Measurements from ENCODE around the gene SYNDIG1. TPM values are rescaled to one million over a fixed set of nuclear protein-coding genes. Genes with fewer than 3 reads are reported as not detected.

SYNDIG1 gene
- total RNA-seq, 1 donor from 2014 or later = 11.0 TPM

DNA sequence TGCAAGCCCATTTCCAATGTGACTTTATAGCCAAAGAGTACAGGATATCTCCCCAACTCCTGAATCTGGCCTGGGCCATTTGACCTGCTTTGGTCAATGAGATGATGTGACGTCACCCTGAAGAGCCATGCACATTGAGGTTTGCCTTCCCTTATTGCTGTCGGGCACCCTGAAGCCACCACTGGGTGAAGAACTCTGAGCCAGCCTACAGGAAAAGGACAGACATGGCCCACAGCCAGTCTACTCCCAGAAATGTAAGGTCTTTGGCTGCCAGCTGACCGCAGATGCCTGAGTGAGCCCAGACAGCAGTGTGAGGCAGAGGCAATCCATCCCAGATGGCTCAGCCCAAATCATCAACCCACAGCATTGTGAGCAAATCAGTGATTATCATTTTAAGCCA lies 3.7 kb upstream of the SYNDIG1 start:
- ATAC-seq (peak; percentile 81), DNase-seq (peak; percentile 69)
- intact Hi-C loops (cut with micrococcal nuclease) = no loop called here

DNA sequence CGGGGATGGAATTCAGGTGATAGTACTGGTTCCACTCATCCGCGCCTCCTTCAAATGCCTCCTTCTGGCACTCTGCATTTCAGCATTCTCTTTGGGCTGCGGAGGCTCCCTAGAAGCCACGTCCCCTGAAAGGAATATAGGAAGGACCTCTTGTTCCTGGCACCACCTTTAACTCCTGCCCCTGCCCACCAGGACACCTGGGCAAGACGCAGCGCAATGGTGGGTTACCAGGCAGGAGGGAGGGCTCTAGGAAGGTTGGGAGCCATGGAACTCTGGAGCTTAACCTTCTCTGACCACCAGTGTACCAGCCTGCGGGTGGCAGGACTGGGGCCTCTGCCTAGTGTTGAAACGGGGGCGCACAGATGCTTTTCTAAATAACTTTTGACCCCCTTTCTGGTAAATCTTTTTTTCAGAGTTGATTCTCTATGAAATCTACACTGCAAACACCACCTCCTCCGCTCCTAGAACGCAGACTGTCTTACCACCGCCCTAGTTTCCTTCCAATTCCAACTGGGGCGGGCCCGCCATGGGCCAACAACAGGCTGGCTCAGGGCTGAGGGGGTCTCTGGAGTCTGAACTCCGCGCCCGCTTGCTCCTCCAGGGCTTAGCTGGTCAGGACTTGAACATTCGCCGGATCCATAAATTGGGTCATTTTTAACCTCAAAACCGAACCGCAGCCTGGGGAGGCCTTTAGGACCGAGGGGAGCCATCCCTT lies 871 bp upstream of the SYNDIG1 start:
- no peak for ATAC-seq

DNA sequence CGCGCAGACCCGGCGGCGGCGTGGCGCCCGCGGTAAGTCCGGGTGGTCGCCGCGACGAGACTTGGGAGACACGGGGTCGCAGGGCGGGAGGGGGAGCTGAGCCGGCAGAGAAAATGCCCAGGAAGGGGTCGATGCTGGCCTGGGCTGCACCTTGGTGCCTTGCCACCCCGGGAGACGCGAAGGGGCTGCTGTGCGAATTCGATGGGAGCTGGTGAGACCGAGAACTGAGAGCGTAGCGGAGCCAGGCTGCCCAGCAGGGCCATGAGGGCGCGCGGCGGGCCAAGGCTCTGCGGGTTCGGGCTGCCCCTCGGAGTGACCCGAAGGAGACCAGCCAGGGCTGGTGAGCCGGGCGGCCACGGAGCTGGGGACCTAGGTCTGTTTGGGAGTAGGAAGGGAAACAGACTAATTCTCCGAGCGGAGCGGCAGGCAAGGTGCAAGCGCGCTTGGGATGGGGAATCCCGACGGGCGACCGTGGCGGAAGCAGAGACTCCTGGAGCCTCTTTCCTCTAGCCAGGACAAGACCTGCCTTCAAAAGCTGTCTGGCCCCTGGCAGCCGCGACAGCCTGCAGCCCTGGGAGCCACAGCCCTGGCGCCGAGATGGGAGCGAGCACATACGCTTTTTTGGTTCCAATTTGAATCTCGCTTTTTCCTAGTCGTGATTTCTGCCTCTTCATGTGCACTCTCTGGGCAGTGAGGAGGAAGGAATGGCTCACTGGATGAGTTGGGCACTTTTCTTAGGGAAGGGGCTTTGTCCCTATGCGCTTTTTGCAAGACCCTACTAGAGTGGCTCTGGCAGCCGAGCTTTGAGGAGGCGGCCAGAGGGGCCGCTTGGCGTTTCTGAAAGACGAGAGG lies 691 bp downstream of the SYNDIG1 start:
- ATAC-seq (peak; percentile 18), DNase-seq (peak; percentile 43)
- intact Hi-C loops (cut with micrococcal nuclease) = loop anchor here (10.0 kb wide), 1 partner anchor 155 kb away; no protein-coding TSS in a partner anchor

More for the DNA sequence above, 871 bp upstream of the SYNDIG1 start:
- intact Hi-C loops (cut with micrococcal nuclease) = no loop called here
- DNase-seq = no peak

DNA sequence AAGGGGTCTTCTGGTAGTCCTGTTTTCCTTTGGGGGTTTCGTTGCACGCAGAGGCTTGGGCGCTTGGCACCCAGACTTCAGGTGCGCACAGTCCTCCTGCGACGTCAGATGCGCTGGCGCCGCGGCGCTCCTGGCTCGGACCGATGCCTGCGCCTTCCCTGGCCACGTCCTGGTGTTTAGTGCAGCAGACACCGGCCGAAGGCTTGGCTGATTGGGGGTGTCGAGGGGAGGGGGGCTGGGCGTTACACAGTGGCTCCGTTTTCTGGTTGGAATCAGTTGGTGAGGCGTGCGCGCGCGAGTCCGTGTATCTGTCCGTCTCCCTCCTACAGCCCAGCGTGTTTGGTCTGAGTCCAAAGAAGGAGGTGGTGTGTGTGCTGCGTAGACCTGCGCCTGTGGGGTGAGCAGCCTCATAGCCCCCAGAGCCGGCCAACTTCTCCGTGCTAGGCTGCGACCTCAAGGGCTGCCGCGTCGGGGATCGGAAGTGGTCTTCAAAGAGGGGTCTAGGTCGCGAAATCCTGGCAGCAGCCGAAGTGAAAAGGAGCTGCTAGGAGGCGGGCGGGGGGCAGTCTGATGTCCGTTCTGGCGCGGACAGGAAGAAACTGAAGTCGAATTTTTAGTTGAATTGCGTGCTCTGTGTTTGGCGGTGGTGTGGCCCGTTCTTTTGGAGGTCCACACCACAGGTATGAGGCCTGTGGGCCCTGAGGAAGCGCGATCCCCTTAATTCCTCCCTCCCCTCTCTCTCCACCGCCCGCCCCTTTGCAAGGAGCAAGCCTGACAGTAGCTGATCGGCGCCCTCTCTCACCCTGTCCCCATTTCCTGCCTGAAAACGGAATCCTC lies 1.5 kb downstream of the SYNDIG1 start:
- intact Hi-C loops (cut with micrococcal nuclease) = loop anchor here (10.0 kb wide), 1 partner anchor 154 kb away; no protein-coding TSS in a partner anchor

DNA sequence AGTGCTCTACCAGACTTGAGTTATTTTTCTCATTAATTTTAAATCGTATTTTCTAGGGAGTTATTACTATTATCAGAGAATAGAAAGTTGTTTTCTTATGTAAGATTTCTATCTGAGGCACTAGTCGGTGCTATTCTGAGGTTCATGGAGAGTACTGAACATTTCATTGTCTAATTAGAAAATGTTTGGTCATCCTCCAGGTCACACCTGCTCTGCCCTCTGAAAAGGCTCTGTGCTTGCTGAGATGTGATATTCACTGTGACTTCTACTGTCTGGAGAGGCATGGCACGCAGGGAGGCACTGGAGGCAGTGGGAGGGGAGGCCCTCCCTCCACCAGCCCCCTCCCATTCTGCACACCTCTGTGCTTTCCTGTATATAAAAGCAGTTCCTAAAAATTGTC lies 3.0 kb downstream of the SYNDIG1 start:
- intact Hi-C loops (cut with micrococcal nuclease) = loop anchor here (10.0 kb wide), 1 partner anchor 152 kb away; no protein-coding TSS in a partner anchor
- ATAC-seq (no peak), DNase-seq (no peak)

More for the DNA sequence above, 1.5 kb downstream of the SYNDIG1 start:
- no peak for DNase-seq
- peak; percentile 51 for ATAC-seq

DNA sequence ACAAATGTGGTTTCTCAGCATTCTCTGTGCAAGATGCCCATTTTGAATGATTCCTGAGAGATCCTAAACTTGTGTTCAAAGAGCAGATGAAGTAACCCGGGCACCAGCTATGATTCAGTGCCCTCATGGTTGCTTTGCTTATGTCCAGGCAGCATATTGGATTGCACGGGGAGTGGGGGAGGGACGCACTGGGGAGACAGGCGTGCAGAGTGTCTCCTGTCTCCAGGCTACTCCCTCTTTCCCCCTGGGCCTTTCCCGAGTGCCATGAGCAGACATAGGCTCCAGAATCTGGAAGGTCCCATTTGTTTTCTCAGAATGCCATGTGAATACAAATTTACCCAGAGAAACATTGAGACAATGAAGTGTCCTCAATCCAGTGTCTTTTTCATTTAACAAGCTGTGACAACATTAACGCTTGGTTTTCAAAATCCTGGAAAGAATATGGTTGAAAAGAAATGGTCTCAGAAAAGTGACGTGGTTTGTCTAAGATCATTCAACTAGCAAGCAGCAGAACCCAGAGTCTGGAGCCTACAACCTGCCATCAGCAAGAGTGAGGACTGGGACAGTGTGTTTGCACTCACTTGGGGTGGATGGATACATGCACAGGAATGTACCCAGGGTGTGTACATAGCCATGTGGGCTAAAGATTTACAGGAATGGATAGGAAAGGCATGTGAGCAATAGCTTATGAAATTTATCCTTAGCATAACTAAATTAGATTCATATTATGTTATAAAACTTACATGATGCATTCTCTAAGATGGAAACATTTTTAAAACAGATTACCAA lies 4.2 kb downstream of the SYNDIG1 start:
- intact Hi-C loops (cut with micrococcal nuclease) = loop anchor here (10.0 kb wide), 1 partner anchor 151 kb away; no protein-coding TSS in a partner anchor
- no peak for DNase-seq
- ATAC-seq = no peak

DNA sequence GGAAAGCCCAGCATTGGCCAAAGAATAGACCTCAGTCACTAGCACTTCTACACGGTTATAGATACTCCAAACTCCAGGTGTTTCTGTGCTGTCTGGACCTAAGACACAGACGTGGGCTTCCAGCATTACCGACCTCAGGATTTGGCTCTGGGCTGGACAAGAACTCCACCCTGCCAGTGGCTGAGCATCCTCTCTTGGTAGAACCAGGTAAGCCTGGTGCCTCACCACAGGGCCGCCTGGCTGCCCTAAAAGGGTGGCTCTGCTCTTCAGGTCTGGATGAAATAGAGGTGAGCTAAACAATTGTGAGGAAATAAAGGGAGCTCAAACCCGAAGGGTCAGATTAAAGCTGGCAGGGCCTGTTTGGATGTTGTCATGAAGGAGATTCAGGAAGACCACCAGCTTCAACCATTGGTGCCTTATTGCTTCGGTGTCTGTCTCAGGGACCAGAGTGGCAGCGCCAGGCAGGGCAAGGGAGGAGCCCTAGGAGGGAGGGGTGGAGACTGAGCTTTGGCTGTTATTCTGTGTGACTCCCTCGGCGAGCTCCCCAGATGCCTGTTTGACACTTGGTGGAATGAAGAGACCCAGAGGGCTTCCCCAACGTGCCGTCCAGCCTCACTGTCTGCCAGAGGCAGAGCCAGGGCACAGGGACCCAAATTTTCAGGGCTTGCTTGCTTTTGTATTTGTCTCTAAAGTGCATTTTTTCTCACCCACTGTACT lies 8.6 kb downstream of the SYNDIG1 start:
- intact Hi-C loops (cut with micrococcal nuclease) = loop anchor here (10.0 kb wide), 1 partner anchor 147 kb away; no protein-coding TSS in a partner anchor
- ATAC-seq (peak; percentile 80), DNase-seq (no peak)

DNA sequence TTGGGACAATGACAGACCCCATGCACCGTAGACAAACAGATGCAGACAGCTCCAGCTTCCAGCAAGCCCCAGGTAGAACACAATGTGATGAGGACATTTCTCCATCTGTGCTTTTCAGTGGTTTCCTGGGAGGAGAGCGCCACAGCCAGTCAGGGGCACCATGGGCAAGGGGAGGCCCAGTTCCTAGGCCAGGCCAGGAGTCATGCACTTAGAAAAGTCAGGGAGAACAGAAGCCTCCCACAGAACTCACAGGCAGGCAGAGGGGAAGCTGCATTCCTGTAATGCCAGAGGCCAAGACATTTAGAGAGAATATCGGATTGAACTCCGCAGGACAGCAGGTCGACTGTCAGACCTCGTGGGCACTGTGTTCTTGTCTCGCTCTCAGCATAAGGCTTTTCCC lies 9.2 kb downstream of the SYNDIG1 start:
- ATAC-seq (peak; percentile 37), DNase-seq (no peak)
- intact Hi-C loops (cut with micrococcal nuclease) = loop anchor here (10.0 kb wide), 1 partner anchor 146 kb away; no protein-coding TSS in a partner anchor

DNA sequence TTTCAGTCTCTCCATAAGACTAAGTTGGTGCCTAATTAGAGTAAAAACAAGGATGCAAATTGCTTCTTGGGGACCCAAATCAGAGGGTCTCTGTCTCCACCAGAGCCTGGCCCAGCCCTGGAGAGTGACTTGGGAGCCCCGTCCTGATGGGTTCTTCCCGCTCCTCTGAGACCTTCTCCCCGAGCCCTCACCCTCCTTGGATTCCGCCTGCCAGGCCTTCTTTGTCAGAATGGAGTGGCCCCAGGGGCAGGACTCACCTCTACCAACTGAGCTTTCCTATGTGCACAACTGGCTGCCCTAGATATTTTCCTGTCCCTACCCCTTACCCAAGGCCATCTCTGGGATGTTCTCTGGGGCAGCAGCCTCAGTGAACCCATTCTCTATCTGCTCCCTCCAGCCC lies 9.7 kb downstream of the SYNDIG1 start:
- intact Hi-C loops (cut with micrococcal nuclease) = loop anchor here (10.0 kb wide), 1 partner anchor 146 kb away; no protein-coding TSS in a partner anchor
- no peak for ATAC-seq
- DNase-seq = no peak

DNA sequence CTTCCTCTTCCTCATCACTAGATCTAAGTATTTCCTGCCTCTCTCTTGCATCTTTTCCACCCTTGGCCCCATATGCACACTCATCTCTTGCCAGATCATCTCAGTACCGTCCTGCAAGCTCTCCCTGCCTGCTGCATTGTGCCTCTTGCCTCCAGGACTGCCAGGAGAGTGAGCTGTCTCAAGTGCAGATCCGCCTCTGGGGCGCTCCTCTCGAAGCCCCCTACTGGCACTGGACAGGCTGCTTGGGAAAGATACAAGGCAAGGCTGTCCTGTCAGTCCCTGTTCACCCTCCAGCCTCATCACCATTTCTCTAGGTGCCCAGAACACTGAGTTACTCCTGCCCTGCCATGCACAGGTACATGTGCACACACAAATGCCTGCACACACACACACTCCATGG lies 10.2 kb downstream of the SYNDIG1 start:
- ATAC-seq (no peak), DNase-seq (no peak)
- intact Hi-C loops (cut with micrococcal nuclease) = loop anchor here (10.0 kb wide), 1 partner anchor 145 kb away; no protein-coding TSS in a partner anchor

DNA sequence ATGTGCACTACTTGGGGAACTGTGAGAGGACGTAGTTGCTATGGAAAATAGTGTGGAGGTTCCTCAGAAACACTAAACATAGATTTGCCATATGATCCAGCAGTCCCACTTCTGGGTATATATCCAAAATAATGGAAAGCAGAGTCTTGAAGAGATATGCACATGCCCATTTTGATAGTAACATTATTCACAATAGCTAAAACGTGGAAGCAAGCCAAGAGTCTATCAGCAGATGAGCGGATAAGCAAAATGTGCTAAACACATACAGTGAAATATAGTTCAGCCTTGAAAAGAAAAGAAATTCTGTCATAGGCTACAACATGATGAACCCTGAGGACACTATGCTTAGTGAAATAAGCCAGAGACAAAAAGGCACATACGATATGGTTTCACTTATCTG lies 11.1 kb downstream of the SYNDIG1 start:
- intact Hi-C loops (cut with micrococcal nuclease) = no loop called here
- no peak for ATAC-seq
- no peak for DNase-seq

DNA sequence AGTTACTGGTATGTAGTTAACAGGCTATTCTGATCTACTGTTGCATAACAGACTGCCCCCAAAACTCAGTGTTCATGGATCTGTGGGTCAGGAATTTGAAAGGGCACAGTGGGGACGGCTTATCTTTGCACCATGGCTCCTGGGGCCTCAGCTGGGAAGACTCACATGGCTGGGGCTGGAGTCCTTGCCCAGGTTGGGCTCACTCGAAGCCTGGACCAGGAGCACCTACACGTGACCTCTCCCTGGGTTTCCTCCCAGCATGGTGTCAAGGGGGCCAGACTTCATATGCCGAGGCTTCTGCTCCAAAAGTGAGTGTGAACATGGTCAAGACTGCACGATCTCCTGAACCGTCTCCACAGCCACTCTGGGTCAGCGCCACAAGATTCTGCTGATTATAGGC lies 11.7 kb downstream of the SYNDIG1 start:
- ATAC-seq (peak; percentile 64), DNase-seq (no peak)
- intact Hi-C loops (cut with micrococcal nuclease) = no loop called here

DNA sequence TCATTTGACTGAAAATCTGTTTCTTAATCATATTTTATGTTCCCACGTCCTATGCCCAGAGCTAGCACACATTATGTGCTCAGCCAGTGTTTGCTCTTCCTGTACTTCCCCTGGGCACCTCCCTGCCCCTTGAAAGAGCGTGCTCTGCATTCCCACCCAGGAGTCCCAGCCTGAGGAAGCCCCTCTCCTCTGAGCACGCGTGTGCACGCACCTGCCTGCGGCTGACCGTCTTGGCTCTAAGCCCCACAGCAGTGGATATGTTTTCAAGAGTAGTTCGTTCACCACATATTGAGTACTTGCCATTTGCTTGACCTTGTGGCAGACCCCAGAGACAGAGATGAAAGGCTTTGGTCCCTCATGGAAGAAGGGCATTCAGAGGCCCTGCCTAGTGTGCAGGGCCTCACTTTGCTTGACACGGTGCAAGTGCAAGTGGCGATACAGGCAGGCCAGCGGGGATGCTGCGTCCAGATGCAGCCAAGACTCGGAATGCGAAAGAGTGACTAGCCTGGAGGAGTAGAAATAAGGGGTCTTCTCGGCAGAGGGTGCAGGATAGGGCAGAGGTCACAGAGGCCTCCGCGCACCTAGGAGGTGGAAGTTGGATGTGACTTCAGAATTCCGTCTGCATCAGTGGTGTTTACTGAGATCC lies 14.1 kb downstream of the SYNDIG1 start:
- DNase-seq = no peak
- ATAC-seq = no peak
- intact Hi-C loops (cut with micrococcal nuclease) = no loop called here

DNA sequence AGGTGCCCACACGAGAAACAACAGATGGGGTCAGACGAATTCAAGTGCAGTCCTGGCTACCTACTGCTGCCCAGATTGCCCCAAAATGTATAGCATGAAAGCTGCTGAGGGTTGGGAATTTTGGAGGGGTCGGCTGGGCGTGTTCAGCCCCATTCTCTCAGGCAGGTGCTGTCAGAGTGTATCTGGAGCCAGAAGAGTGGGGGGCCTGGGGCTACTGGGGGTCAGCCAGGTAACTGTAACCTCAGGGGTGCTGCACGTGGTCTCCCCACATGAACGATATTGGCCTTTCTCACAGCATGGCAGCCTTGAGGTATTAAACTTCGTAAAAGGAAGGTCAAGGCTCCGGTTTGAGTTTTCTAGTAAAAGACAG lies 14.6 kb downstream of the SYNDIG1 start:
- ATAC-seq = no peak
- intact Hi-C loops (cut with micrococcal nuclease) = no loop called here
- DNase-seq = no peak

DNA sequence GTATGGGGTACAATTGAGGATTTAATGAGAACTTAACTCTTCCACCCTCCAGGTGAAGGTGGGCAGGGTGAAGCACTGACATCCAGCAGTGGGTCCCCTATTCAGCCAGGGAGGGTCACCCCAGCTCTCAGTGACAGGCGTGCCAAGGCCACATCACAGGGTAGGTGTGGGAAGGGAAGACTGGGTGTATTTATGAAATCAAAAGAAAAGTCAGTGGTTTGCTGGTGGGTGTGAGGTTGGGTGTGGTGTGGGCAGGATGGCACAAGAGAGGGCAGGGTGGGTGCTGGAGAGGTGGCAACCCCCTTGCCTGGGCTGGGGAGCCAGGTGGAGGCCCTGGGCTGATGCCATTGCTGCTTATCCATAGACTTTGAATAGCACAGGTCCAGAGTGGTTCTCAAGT lies 16.6 kb downstream of the SYNDIG1 start:
- ATAC-seq (no peak), DNase-seq (no peak)
- intact Hi-C loops (cut with micrococcal nuclease) = no loop called here

DNA sequence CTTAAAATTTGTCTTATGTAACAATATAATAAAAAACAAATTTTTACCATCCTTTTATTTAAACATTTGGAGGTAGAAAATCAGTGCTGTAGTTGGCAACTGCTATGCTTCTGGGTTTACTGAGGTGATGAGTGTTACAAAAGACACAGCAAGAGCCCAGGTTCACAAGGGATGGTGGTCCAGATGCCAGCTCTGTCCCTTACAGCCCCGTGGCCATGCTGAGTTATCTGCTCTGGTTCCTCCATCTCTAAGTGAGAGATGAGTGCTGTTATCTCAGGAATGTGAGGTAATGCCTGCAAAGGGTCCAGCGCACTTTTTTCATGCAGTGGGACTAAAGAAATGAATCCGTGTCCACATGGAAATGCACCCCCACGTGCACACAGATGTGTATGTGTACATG lies 17.8 kb downstream of the SYNDIG1 start:
- no peak for DNase-seq
- no peak for ATAC-seq
- intact Hi-C loops (cut with micrococcal nuclease) = no loop called here

DNA sequence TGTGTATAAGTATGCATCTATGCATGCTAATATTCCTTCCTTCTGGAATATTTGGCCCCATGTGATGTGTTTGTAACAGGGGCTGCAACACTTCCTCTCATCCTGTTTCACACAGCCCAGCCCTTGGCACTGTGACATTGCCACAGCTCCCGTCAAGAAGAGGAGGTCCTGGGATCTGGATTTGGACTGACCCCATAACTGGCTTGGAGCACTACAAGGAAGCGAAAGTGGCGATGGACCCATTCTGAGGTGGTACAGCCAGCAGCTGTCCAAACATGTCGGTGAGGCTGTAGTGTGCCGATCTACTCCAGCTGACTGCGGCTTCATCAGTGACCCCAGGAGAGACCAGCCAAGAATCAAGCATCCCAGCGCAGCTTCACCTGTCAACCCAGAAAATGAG lies 18.2 kb downstream of the SYNDIG1 start:
- no peak for ATAC-seq
- intact Hi-C loops (cut with micrococcal nuclease) = no loop called here
- DNase-seq = no peak

Measured in left ventricle myocardium superior (tissue), 1 donor.